Heart left ventricle (tissue), 13 donors: ENCODE measurements around the gene MTPN.

Experiments used
- CTCF ChIP-seq, 12 donors: fragments of 200-600 bp; sonication (generic) in 4 of 12; IDR thresholded peaks; one replicate each; pipeline versions ENCODE4 v1.5.0 to v1.8.0; 2018 to 2022; ENCODE audit warnings: antibody characterized with exemption in 12 of 12, mild to moderate bottlenecking in 5 of 12
- POLR2A ChIP-seq, 2 donors: fragments of 450-650 bp; IDR thresholded peaks; one replicate each; pipeline ENCODE4 v1.6.1; 2017; ENCODE audit warnings: antibody characterized with exemption in 2 of 2, mild to moderate bottlenecking in 2 of 2, moderate library complexity in 2 of 2
- donor health status: ischemic (EF 13 %, LVEDD 7.1; RV severe dilation, severe dysfunction).
- donor health status: DM: no; HTN: yes; CAD: no.
- donor health status: DM: no; HTN: no; CAD: no.
- donor health status: ischemic (EF 25% LVEDD 6.9; RV normal size, moderate dysfunction).
- donor health status: ischemic (EF 25% LVEDD 5.7; RV mildly dilated, moderate dysfunction).
- donor health status: ischemic (EF 35%, LVEDD 5.7; RV mildly dilated, moderate dysfunction).
- donor health status: nonischemic (EF 11% LVEDD 7.7; RV severe dilation, severe dysfunction).
- donor health status: DM: yes; HTN: yes; CAD: no.
- donor health status: PGD.
- donor health status: ischemic (EF 29% LVEDD 5.4; RV normal size, mild dysfunction).
- donor health status: nonischemic (EF 23%, LVEDD 6.1; RV moderate dilation, normal function).

GRCh38 chr7:135930565-135931461, 46.3 kb downstream of the MTPN start:
- TF ChIP-seq CTCF (IDR thresholded peaks at IDR 0.05) (no peak), POLR2A (IDR thresholded peaks at IDR 0.05) (no peak)
